Measurements from ENCODE around the gene DENND6A.

- TF ChIP-seq CTCF (conservative IDR thresholded peaks at IDR 0.05; ENCODE audit: low read length) (no peak), EZH2phosphoT487 (IDR thresholded peaks at IDR 0.05; ENCODE audit: borderline replicate concordance, low read depth, low read length) (no peak)
Observed at GRCh38 chr3:57717205-57717868, 24.5 kb upstream of the DENND6A start.

All from OCI-LY7 (cell line).